Stimulated activated CD8-positive, alpha-beta memory T cell treated with anti-CD3 and anti-CD28 coated beads, Interleukin-7, amount 100 ng/mL, for 4 hours (primary cell): ENCODE data around the gene PTCSC3.

Experiments
- DNase-seq, 2 donors: peaks; one replicate each; pipeline ENCODE4 v3.0.0-alpha.2; 2020; ENCODE audit warnings: low read depth in 2 of 2

Gene PTCSC3

DNA sequence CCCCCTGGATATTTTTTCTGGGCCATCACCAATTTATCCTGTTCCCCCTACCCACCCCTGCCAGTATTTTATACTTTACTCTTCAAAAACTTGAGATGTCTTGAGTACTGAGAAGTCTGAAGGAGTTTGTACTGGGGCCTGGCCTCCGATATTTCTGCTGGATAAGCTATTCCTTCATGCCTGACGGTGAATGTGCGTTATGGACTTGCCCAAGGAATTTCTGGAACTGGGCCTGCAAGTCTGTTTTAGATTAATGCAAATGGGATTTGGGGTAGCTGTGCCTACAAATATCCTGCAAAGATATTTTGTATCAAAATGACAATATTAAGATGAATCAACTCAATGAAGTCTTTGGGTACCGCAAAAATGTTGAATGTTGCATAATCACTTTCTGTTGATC is at the start of gene PTCSC3:
Gene PTCSC3 (minus strand): TSS at position 199 of the 400 bp plus-strand sequence.
- DNase-seq: no peak

DNA sequence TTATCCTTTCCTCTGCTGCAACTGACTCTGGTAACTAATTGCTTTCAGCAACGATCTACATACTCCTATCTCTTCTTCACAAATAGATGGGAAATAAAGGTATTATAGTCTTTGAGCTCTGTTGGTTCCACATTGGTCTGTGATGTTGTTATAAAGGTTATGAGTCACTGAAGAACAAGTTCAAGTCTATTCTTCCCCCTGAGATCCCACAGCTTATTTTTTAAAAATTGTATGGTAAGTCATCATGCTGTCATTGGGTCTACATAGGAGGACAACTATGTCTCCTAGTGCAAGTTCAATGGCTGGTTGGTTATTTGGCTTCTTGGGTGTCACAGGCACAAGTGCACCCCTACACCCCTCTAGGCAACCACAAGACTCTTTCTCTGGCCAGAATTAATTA is 49.6 kb upstream of the PTCSC3 start:
- no peak for DNase-seq

DNA sequence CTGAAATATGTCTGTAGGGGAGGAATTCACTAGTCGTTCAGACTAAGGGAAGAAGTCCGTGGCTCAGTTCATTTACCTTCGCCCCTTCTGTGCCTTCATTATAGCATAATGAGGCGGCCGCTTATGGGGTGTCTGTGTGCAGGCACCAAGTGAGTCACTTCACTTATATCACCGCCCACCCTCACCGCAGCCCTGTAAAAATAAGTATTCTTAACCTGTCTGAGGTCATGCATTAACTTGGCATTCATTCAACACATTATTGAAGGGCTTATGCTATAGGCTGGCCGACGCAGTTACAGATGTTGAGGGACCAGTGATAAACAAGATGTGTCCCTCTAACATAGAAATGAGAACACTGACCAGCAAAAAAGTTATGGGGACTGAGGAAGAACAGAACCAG is 47.7 kb upstream of the PTCSC3 start:
- DNase-seq: no peak

DNA sequence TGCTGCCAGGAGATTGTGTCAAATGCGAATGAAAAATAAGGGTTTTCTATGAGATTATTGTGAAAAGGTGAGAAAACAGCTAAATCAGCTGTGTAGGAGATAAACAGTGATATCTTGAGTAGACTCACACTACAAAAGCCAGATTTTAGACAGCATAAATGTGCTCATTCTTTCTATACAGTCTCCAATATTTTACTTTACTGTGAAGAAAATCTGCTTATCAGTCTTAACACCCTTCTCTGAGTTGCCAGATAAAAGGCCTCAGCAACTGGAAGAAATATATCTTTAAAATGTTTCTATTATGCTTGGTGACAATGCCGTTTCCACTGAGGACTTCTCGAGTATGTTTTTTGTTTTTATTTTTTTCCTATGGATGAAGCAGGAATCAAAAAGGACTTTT is 47.0 kb upstream of the PTCSC3 start:
- DNase-seq: no peak

DNA sequence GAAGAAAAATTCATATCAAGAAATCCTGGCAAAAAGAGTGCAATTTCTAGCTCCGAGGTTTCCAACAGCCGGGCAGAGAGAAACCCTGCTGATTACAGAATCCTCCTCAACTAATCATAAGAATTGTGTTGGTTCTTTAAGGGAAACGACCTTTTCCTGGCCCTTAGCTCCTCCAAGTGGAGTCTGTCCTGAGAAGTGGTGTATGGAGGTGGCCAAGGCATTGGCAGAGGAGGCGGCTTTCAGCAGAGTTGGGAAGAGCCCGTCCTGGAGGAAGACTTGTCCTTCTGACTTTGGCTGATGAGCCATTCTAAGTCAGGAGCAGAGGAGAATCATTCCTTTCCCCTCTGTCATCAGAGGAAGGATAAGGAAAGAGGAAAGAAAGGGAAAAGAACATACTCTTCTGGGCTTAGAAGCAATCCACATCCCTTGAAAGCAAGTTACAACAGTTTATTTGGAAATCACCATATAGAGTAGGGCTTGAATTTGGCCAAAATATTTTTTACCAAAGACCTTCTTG is 46.5 kb upstream of the PTCSC3 start:
- DNase-seq: no peak

DNA sequence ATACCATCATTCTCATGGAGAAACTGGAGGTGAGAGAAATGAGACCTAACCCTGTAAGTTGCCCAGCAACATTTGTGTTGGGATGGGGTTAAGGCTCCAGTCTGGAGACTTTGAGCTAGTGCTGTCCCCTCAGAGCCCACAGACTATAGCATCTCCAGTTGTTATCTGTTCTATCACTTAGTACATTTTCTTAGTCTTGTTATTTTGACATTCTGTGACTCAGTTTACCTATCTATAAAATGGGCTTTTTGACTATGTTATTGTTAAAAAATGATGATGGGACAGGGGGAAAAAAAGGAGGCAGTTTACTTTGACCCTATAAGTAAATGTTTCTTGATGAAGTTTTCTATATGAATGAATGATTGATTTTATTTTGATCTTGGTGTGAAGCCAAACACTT is 45.8 kb upstream of the PTCSC3 start:
- no peak for DNase-seq

DNA sequence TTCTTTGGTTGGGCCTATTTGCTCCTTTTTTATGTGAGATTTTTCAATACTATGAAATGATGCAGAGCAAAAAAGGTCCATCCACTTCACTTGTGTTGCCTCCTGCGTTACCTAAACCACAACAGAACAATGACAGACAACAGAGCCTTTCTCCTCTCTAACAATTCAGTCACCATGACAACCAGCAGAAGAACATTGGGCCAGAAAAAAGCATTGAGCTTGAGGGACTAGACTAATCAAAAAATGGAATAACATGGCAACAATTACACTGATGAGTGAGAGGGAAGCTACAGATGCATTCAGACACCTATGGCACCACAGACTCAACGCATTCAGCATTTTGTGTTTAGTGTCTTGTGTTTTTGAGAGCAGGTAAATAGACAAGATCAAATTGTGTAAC is 44.6 kb upstream of the PTCSC3 start:
- no peak for DNase-seq

DNA sequence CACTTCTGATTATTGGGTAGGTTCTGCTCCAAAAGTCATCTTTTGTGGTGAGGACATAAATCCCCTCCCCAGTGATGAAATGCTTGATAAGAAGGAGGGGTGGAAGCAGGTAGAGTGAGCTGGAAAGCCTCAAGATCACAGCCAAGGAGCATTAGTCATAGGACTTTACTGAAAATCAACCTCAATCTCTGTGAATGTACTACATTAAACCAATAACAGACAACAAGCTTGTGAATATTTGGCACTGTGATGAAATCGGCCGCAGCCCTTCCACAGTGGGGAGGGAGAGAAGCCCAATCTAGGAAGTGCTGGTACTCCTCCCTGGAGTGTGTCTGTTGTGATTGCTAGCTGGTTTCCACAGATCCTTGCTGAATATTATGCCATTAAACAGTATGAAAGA is 41.2 kb upstream of the PTCSC3 start:
- no peak for DNase-seq

DNA sequence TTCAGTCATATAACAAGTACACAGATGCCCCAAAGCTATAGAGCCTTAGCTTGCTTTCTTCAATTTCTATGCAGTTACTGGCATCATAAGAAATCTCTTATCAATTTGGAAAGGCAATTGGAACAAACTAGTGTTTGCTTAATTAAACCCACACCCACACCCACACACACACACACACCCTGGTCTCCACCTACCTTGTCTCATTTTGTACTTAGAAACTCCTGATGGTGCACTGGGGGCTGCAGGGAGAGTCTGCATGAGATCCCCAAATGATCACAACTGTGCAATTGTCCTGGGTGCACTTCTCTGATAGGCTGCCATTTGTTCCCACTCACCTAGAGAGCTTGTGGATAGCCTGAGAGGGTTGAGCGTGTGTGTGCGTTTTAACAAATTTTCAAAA is 40.5 kb upstream of the PTCSC3 start:
- DNase-seq: no peak

DNA sequence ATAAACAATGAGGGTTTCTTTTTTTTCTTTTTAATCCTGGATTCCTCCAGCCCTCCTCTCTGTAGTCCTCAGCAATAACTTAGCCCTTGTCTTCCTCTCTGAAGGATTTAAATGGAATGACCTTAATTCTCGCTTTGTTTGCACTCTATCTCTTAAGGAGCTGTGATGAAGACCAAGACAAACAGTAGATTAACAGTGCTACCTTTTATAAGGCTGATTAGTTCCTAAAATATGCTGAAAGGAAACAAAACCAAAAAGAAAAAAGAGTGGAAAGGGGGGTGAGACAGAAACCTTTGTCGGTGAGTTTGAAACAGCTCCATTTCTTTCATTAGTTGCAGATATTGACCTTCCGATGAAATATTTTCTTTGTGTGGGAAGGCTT is 38.7 kb upstream of the PTCSC3 start:
- no peak for DNase-seq

DNA sequence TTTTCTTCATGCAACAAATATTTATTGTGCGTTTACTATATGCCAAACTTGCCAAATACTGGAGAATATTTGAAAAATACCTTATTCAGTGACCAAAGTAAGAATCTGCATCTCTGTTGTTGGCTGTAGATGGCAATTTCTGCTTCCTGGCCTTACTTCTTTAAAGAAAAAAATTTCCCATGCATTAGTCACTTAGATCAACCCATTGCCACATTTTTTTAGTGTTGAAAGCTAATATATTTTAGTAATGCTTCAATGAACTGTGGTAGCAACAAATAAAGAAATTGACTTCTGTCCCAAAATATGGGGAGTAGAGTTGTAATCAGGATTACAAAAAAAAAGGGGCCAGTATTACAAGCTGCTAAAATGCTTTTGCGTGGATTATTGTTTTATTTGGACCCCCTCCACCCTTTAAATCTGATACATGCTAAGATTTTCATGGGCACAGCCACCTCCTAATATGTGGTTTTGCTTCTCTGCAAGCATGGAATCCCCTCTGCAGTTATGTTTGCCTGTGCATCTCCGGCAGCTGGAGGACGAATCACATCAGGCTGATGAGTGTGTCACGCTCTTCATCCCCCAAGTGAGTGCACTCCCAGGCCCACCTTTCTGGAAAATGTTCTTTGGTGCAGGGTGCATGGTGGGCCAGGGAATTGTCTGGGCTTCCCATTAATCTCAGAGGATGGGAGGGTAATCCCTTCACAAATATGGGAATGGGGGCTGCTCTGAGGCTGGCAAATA is 38.1 kb upstream of the PTCSC3 start:
- DNase-seq: no peak

DNA sequence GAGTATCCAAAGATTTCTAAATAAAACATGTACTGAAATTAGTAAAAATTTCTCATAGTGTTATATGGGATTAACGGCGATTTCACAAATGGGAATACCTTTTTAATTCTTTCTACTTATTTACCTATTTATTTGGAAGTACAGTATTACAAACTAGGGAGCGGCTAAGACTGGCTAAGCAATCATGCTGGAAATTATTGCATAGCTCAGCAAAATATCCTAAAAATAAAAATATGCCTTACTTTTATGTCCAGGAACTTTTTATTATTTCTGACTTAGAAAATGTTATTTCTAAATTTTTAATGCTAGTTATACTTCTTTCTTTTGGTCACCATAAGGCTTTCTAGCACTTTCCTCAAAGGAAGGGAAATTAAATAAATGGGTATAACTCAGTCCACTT is 36.5 kb upstream of the PTCSC3 start:
- no peak for DNase-seq

DNA sequence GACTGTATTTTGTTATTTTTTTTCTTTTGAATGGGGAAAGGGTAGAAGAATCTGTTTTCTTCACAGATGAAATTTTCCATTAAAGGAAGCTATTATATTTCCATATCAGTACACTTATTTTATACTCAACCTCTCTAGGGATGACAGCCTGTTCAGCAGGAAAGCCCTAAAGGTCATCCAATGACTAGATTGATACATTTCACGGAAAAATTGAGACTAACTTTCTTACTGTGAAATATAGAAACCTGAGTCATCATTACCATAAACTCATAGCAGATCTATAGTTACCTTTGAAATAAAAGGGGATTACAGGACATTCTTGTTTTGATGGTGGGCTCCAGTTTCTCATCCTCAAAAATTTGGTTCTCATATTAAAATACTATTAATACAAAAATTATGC is 36.1 kb upstream of the PTCSC3 start:
- DNase-seq: no peak

DNA sequence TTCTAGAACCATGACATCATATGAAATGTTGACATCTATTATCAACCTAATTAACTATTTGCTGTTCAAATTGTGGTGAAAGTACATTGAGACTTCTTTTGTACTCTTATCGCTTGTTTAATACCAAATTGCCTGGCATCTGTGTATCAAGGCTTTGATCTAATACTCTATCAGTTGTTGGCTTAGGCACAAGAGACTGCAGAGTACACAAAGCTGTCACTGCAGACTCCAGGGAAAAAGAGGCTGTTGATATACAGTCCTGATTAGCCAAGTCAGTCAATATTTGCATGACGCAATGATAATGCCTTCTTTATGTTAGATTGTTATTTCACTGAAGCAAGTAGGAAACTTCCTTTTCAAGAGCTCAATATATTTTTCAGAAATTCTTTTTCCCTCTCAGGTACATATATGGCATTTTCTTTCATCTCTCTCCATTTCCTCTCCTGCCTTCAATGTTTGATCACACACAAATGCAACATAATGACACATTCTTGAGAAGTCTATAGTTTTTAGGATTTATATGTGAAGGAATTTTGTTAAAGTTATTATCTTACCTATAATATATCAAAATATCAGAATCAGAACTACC is 32.3 kb upstream of the PTCSC3 start:
- no peak for DNase-seq

DNA sequence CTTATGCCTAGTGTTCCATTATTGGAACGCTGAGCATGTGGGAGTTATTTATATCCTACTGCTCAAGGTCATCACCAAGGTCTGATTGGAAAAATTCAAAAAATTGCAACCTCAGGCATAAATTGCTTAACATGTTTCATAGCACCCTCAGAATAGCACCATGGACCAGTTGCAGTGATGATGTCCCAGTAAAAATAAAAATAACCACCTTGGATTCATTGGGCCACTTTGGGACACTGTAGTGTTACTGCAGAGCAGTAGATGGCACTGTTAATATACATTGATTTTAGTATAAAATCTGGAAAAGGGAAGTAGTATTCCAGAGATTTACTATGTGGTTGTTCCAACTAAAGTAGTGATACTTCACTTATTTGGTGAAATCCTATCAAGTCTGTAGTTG is 31.0 kb upstream of the PTCSC3 start:
- DNase-seq: no peak

DNA sequence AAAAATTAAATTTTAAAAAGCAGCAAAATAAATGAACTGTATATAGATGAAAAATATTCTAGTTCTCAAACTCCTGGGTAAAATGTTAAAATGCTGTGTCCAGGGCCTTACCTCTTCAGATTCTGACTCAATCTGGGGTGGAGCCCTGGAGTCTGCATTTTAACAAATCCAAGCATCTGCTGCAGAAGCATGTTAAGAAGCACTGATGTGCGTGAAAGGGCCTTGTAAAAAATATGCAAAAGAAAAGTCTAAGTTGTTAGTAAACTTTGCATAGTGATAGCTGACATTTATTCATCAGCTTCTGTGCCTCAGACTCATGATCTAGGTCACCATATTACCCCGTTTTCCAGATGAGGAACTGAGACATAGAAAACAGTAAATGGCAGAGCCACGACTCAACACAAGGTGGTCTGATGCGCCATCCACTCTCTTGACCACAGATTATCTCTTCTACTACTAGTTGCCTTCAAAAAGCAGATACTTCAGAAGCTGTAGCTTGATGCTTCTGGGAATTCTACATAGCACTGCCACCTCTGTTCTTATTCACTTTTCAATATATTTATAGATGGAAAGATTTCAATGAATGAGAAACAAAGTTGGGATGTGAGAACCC is 28.0 kb upstream of the PTCSC3 start:
- no peak for DNase-seq

DNA sequence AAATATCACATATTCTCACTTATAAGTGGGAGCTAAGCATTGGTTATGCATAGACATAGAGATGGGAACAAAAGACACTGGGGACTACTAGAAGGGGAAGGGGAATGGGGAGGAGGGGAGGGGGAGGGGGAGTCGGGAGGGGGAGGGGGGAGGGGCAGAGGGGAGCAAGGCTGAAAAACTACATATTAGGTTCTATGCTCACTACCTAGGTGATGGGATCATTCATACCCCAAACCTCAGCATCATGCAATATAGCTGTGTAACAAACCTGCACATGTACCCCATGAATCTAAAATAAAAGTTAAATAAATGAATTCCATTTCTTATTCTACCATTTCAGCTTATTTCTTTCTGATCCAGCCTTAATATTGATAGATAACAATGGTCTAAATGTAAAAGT is 21.9 kb upstream of the PTCSC3 start:
- DNase-seq: no peak

DNA sequence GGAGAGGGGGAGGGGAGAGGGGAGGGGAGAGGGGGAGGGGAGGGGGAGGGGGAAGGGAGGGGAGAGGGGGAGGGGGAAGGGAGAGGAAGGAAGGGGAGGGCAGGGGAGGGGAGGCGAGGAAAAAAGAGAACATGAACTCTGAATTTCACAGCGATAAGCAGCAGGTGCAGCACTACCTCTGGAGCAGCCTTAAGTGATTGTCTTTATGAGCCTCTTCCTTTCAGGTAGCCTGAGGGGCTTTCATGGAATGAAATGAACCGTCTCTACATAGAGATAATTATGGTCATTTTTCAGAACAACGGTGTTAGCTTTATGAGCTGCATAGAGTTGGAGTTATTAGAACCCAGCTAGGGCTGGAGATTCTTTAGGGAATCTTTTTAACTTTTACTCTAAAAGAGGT is 18.1 kb upstream of the PTCSC3 start:
- no peak for DNase-seq

DNA sequence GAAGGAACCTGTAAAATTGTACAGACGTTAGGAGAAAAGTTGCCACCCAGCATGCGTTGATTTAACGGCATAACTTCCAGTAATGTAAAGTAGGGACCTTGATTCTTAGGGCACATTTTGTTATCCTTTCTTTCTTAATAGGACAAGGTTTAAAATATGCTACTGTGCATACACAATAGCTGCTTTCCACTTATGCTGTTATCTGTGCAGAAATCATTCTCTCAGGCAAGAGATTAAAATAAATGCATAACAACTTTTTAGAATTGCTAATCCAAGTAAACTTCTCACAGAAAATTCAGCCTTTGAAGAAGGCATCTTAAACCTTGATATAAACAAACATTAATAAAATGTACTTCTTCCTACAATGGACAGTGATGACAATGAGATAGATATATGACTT is 16.0 kb upstream of the PTCSC3 start:
- DNase-seq: no peak

DNA sequence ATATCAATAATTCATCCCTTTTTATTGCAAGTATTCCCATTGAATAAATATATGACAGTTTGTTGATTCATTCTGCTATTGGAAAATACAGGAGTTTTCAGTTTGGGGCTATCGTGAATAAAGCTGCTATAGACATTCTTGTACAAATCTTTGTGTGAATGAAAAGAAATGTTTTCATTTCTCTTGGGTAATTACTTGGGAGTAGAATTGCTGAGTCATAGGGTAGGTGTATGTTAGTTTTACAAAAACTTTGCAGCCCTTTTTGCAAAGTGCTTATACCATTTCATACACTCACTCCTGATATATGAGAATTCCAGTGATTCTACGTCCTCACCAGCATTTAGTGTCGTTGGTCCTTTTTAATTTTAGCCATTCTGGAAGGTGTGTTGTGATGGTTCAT is 6.9 kb upstream of the PTCSC3 start:
- no peak for DNase-seq

DNA sequence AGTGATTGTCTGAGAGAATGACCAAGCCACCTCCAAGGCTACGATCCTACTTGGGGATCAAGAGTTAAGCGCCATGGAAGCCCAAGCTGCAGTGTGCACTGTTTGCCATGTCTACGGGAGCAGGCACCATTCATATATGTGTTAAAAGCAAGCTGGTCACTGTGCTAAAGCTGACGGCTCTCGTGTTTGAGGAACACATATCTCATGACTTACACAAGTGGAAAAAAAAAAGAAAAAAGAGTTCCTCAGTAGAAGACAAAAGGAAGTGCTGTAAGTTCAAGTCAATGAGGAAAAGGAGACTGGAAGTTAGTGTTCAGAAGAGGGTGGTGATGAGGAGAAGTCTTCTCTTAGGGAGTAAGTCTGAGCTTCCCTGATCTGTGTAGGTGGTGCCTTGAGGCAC is 4.9 kb upstream of the PTCSC3 start:
- DNase-seq: no peak

DNA sequence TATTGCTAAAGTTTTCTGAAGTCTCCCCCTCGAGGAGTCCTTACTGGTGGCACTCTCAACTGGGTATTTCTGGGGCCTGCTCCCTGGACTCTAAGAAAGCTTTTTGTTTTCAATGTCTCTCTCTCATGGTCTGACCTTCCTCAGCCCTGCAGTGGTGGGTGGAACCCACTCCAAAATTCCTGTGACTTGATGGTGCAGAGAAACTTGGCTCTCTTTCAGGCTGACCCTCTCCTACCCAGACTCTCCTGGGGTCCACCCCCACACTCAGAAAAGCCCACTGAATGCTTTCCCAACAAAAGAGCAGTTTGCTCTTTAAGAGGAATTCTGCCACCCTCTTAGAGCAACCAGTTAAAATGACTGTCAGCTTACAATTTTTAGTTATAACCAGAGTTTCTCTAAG is 967 bp upstream of the PTCSC3 start:
- no peak for DNase-seq

DNA sequence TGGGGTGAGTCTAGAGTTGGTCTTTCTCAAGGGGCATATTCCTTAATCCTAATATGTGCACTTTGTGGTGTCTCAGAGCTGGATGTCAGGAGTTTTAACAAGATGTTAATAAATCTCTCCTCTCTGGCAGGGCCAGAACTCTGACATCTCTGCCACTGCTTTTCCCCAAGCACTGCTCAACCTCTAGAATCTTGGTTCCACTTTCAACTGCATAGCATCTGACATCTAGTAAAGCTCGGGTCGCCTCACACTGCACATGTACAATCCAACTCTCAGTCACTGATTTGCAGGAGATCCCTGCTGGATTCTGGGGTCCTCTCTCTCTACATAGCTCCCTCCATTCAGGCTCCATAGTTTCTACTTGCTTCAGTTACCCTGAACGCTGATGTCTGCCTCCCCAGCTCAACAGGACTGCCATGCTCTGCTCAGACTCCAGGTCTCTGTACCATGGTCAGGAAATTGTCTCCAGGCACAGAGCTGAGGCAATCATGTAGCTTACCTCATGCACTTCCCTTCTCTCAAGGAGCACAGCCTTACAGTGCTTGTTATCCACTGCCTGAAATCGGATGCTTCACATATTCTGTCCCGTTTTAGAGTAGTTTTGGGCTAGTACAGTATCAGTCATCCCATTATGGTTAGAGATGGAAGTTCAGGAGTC is 1.6 kb downstream of the PTCSC3 start:
- no peak for DNase-seq
